Germinal center (tissue), 1 donor: ENCODE measurements around the gene KLHL17.
A peak's percentile ranks its signal among the peaks of the same experiment; 100 is the strongest.

Source experiments
- DNase-seq: peaks from one replicate; pipeline ENCODE4 v3.0.0; 2012; ENCODE audit warnings: mixed read lengths, low spot score

Gene KLHL17

GRCh38 chr1:952603-953002 lies 7.8 kb upstream of the KLHL17 start:
- DNase-seq: no peak

- no peak for DNase-seq
Measured at GRCh38 chr1:953524-954320, 6.7 kb upstream of the KLHL17 start.

- DNase-seq: no peak
Measured at GRCh38 chr1:954927-955326, 5.5 kb upstream of the KLHL17 start.

GRCh38 chr1:955474-955873 lies 4.9 kb upstream of the KLHL17 start:
- DNase-seq: no peak

GRCh38 chr1:956636-957035 lies 3.7 kb upstream of the KLHL17 start:
- no peak for DNase-seq

GRCh38 chr1:958823-959730 lies 1.3 kb upstream of the KLHL17 start, which contains the start of gene NOC2L:
NOC2L (minus strand) TSS chr1:959256; CDS start chr1:959240, 16 bp downstream.
- DNase-seq: peak; percentile 90

- DNase-seq: no peak
Measured at GRCh38 chr1:959731-960362, 537 bp upstream of the KLHL17 start.

- DNase-seq: no peak
Measured at GRCh38 chr1:961132-961669, 817 bp downstream of the KLHL17 start.

- DNase-seq: no peak
Measured at GRCh38 chr1:962381-963300, 2.3 kb downstream of the KLHL17 start.

- DNase-seq: no peak
Measured at GRCh38 chr1:963301-963651, 2.9 kb downstream of the KLHL17 start.

GRCh38 chr1:963746-964525 lies 3.6 kb downstream of the KLHL17 start:
- no peak for DNase-seq

- no peak for DNase-seq
Measured at GRCh38 chr1:964691-965525, 4.5 kb downstream of the KLHL17 start.

- no peak for DNase-seq
Measured at GRCh38 chr1:965526-966134, 5.2 kb downstream of the KLHL17 start.

GRCh38 chr1:966135-966703 lies 5.8 kb downstream of the KLHL17 start, which contains the start of gene PLEKHN1:
PLEKHN1 (plus strand) TSS chr1:966482; CDS start chr1:966532, 50 bp downstream.
- DNase-seq: no peak

- peak; percentile 68 for DNase-seq
Measured at GRCh38 chr1:966704-967300, 6.4 kb downstream of the KLHL17 start.

GRCh38 chr1:967466-968343 lies 7.3 kb downstream of the KLHL17 start:
- no peak for DNase-seq

- no peak for DNase-seq
Measured at GRCh38 chr1:969260-969855, 9.0 kb downstream of the KLHL17 start.
